Prostate gland (tissue), 2 donors: ENCODE measurements around the gene PAPOLA. TPM values are rescaled to one million over a fixed set of nuclear protein-coding genes. Genes with fewer than 3 reads are reported as not detected.
A peak's percentile ranks its signal among the peaks of the same experiment; 100 is the strongest.

ENCODE experiments used
- DNase-seq: peaks from one replicate; pipeline ENCODE4 v3.0.0-alpha.2; 2019; ENCODE audit warnings: low spot score
- H3K27ac ChIP-seq, 2 donors: fragments of 200-600 bp; sonication (generic); 2 replicates each; pipeline ENCODE4 v1.5.1; 2017 to 2019
- H3K27me3 ChIP-seq: fragments of 200-600 bp; sonication (generic); replicated peaks from 2 replicates; pipeline ENCODE4 v1.5.1; 2019; ENCODE audit not compliant: insufficient read depth
- H3K36me3 ChIP-seq, 2 donors: fragments of 200-600 bp; sonication (generic); 1 replicate in 1 of 2; 2 replicates in 1 of 2; pipeline versions ENCODE4 v1.5.1 to v1.8.1; 2017 to 2019
- H3K4me1 ChIP-seq: fragments of 200-600 bp; sonication (generic); replicated peaks from 2 replicates; pipeline ENCODE4 v1.5.1; 2019
- H3K4me3 ChIP-seq, 2 donors: fragments of 200-600 bp; sonication (generic); 2 replicates each; pipeline ENCODE4 v1.5.1; 2017 to 2019
- H3K9me3 ChIP-seq: fragments of 200-600 bp; sonication (generic); 2 replicates; pipeline ENCODE4 v1.5.1; 2017
- POLR2A ChIP-seq: fragments of 450-650 bp; IDR thresholded peaks from one replicate; pipeline ENCODE4 v1.6.1; 2016; ENCODE audit warnings: antibody characterized with exemption, mild to moderate bottlenecking
- POLR2AphosphoS5 ChIP-seq: sonication (generic); formaldehyde crosslinking; IDR thresholded peaks from one replicate; pipeline ENCODE4 v1.6.1; 2017; ENCODE audit warnings: antibody characterized with exemption
- WGBS: methylation state at CpG from one replicate; pipeline ENCODE4 v1.1.5; 2018; 5-methylcytosine and 5-hydroxymethylcytosine counted together
- intact Hi-C: fragments of 100-400 bp; cut with DNase I; formaldehyde crosslinking; loops from one replicate; pipeline ENCODE4 v1.14.2; 2022
- total RNA-seq, 2 donors: library from RNA; depleted of rRNA; stranded (reverse); fragments of >200 nt; gene quantifications; one replicate each; pipeline ENCODE4 v1.1.0, GENCODE V29; 2016
- TF ChIP-seq, protein P1 (sequence below), 4 experiments: fragments of 200-600 bp in 2 of 4; fragments of 450-650 bp in 2 of 4; sonication (generic) in 2 of 4; IDR thresholded peaks; 1 replicate in 3 of 4; 2 replicates in 1 of 4; pipeline ENCODE4 v1.5.1; 2016 to 2019; ENCODE audit warnings: antibody characterized with exemption in 4 of 4, mild to moderate bottlenecking in 2 of 4, moderate library complexity in 2 of 4

Gene PAPOLA
- total RNA-seq, 2 donors from 2014 or later = 98.1 to 130 TPM

DNA sequence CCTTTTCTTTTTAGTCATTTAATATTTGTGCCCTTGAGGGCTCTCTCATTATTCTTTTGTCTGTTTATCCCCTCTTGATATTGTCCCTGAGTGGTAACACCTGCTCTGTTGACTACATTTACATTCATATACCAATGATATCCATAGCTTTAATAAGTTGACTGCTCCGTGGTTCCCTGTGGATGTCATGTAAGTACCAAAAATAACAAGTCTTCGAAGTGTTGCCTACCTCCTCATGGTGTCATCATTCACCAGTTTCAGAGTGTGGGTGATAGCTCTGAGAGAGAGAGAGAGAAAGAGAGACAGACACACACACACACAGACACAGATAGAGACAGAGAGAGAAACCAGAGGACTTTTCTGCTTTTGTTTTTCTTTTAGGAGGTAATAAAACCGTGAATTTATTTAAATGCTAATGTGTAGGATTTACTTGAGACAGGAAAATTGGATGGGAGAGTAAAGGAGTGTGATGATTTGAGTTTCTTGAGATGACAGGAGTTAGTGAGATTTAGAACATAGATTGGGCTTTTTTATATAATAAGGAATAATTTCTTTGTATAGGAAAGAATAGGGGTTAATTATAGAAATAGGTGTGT lies 52.2 kb downstream of the PAPOLA start:
- no peak overlapping the region for H3K4me3 ChIP-seq
- H3K27ac ChIP-seq = no peak overlapping the region
- H3K4me1 ChIP-seq = no peaks in the 10 kb centered on the region
- TF ChIP-seq POLR2A (no peak), POLR2AphosphoS5 (no peak)
- TF ChIP-seq, protein P1, sequence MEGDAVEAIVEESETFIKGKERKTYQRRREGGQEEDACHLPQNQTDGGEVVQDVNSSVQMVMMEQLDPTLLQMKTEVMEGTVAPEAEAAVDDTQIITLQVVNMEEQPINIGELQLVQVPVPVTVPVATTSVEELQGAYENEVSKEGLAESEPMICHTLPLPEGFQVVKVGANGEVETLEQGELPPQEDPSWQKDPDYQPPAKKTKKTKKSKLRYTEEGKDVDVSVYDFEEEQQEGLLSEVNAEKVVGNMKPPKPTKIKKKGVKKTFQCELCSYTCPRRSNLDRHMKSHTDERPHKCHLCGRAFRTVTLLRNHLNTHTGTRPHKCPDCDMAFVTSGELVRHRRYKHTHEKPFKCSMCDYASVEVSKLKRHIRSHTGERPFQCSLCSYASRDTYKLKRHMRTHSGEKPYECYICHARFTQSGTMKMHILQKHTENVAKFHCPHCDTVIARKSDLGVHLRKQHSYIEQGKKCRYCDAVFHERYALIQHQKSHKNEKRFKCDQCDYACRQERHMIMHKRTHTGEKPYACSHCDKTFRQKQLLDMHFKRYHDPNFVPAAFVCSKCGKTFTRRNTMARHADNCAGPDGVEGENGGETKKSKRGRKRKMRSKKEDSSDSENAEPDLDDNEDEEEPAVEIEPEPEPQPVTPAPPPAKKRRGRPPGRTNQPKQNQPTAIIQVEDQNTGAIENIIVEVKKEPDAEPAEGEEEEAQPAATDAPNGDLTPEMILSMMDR (IDR thresholded peaks at IDR 0.05) = no peak
- intact Hi-C loops = no loop called here
- no peaks in the 10 kb centered on the region for H3K9me3 ChIP-seq
- no peak for DNase-seq
- H3K36me3 ChIP-seq = peaks cover 0 to 11% of the 10 kb centered on the region in 2 donors
- 80% methylated on average over 3 of the region's 3 CpGs for WGBS
- H3K27me3 ChIP-seq = no peaks in the 10 kb centered on the region

DNA sequence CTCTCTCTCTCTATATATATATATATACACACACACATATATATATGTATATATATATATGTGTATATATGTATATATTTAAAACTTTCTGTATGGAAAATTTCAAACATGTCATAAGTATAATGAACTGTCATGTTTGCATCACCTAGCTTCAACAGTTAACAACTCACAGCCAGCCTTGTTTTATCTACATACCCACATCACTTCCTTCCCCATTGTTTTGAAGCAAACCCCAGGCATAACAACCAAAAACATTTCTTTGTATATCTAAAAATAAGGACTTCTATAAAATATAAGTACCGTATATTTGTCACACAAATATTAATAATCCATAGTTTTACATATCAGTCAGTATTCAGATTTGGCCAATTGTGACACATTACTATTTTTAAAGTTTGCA lies 57.4 kb downstream of the PAPOLA start:
- TF ChIP-seq POLR2A (no peak), POLR2AphosphoS5 (no peak)
- TF ChIP-seq, protein P1 (IDR thresholded peaks at IDR 0.05) = no peak
- no peaks in the 10 kb centered on the region for H3K9me3 ChIP-seq
- intact Hi-C loops = no loop called here
- H3K4me3 ChIP-seq = no peak overlapping the region
- H3K27ac ChIP-seq = no peak overlapping the region
- no peak for DNase-seq
- 80% methylated on average over 1 of the region's 1 CpG for WGBS
- H3K27me3 ChIP-seq = no peaks in the 10 kb centered on the region
- H3K36me3 ChIP-seq = peaks cover 0 to 11% of the 10 kb centered on the region in 2 donors
- H3K4me1 ChIP-seq = no peaks in the 10 kb centered on the region

DNA sequence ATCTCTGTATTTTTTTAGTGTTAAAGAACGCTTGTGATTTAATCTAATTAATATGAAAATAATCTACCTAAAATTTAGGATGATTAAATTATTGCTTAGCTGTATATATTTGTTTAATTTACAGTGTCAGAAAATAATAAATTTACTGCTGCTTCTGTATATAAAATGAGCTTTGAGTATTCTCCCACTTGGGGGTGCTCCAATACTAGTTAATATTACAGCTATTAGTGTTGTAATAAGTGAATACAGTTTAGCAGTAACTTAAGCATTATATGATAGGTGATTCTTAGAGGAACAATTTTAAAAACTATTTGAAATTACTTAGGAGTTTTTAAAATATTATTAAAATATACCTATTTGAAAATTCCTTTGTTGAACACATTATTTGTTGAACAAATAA lies 62.2 kb downstream of the PAPOLA start:
- H3K27ac ChIP-seq = no peak overlapping the region
- intact Hi-C loops = no loop called here
- H3K27me3 ChIP-seq = no peaks in the 10 kb centered on the region
- no peaks in the 10 kb centered on the region for H3K4me1 ChIP-seq
- no peak for DNase-seq
- H3K4me3 ChIP-seq = no peak overlapping the region
- TF ChIP-seq POLR2A (no peak), POLR2AphosphoS5 (no peak)
- TF ChIP-seq, protein P1 (IDR thresholded peaks at IDR 0.05) = no peak
- no peaks in the 10 kb centered on the region for H3K36me3 ChIP-seq
- no peaks in the 10 kb centered on the region for H3K9me3 ChIP-seq
- WGBS = 90% methylated on average over 1 of the region's 1 CpG

DNA sequence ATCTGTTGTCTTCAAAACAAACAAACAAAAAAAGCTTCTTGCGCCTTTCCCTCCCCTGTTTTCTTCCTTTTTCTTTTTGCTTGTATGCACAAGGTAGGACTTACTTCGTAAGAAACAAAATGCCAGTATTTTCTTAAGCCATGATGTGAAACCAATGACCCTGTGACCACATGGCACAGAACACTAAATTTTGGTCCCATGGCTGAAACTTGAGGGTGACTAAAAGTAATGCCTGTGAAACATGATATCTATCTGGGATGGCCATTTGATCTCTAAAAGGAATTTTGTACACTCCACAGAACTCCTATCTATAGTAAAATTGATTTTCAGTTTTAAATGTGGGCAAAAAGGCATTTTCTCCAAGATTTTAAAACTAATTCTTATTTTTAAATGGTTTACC lies 63.6 kb downstream of the PAPOLA start:
- Histone ChIP-seq H3K4me3 (no peak overlapping the region), H3K27me3 (no peaks in the 10 kb centered on the region), H3K36me3 (no peaks in the 10 kb centered on the region), H3K4me1 (no peaks in the 10 kb centered on the region), H3K27ac (no peak overlapping the region), H3K9me3 (no peaks in the 10 kb centered on the region)
- 79% methylated on average over 2 of the region's 2 CpGs for WGBS
- intact Hi-C loops = loop anchor here (5.0 kb wide), 1 partner anchor 176 kb away; no protein-coding TSS in a partner anchor
- DNase-seq = no peak
- TF ChIP-seq POLR2AphosphoS5 (no peak), POLR2A (no peak)
- TF ChIP-seq, protein P1 (IDR thresholded peaks at IDR 0.05) = no peak

DNA sequence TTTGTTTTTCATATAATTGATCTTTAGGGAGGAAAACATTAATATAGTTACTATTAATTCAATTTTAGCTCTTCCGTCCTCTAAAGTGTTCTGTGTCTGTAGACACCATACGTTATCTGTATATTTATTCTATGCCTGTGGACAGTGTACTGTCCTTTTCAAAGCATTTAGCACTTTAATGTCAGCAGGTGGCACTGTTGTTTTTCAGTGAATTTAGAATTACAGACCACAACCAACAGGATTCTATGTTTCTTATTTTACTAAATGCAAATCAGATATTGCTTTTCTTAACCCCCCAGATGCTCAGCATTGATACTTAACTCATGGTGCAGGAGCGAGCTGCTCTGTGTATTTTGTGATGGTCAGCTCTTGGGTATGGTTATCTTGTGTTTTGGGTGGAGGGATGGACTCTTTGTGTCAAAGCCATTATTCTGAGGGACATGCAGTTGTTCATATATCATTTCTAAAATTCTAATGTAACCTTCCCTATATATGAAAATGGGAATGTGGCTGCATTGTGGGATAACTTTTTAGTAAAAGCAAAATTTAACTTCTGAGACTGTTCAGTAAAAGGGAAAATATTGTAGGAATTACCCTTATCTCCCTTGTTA lies 65.2 kb downstream of the PAPOLA start:
- intact Hi-C loops = loop anchor here (5.0 kb wide), 1 partner anchor 175 kb away; no protein-coding TSS in a partner anchor
- Histone ChIP-seq H3K27ac (no peak overlapping the region), H3K27me3 (no peaks in the 10 kb centered on the region), H3K9me3 (no peaks in the 10 kb centered on the region), H3K4me3 (no peak overlapping the region), H3K36me3 (no peaks in the 10 kb centered on the region), H3K4me1 (no peaks in the 10 kb centered on the region)
- TF ChIP-seq POLR2A = no peak
- TF ChIP-seq, protein P1 (IDR thresholded peaks at IDR 0.05) = peak in 3 of 4 experiments; percentile 31 to 56 (median 50)
- WGBS = 74% methylated on average over 3 of the region's 3 CpGs
- no peak for DNase-seq
